ENCODE measurements around the gene FLOT2. TPM values are rescaled to one million over a fixed set of nuclear protein-coding genes. Genes with fewer than 3 reads are reported as not detected.
"Not testable (repeated sequence)": the region's sequence is repeated elsewhere in the genome, so short reads cannot be mapped to it uniquely, and the experiment has no call there.

Gene FLOT2
- total RNA-seq, 1 experiment from 2014 or later: 126 TPM

GRCh38 chr17:28906276-28906675 is 8.7 kb upstream of the FLOT2 start:
- DNase-seq (ENCODE audit: unreplicated experiment): no peak
- no peak for TF ChIP-seq CTCF (IDR thresholded peaks at IDR 0.05; ENCODE audit: unreplicated experiment)
- ChIA-PET CTCF (interaction anchor here (1.0 to 5.8 kb wide), 3 partner anchors 8 to 161 kb away, joined by 3 to 43 read pairs (median 11); partner anchors contain the start of gene FLOT2), POLR2A (interaction anchor here (2.4 to 4.5 kb wide), 2 partner anchors 21 to 179 kb away, joined by 12 to 21 read pairs; partner anchors contain the start of gene NEK8)
- Mint-ChIP-seq H3K9me3 (ENCODE audit: unreplicated experiment) (no peaks in the 10 kb centered on the region), H3K4me1 (ENCODE audit: insufficient read depth, unreplicated experiment) (peaks cover 35% of the 10 kb centered on the region), H3K27ac (ENCODE audit: low read depth, unreplicated experiment) (no peak overlapping the region), H3K27me3 (ENCODE audit: insufficient read depth, unreplicated experiment) (no peaks in the 10 kb centered on the region), H3K4me3 (ENCODE audit: unreplicated experiment) (no peak overlapping the region), H3K36me3 (ENCODE audit: insufficient read depth, unreplicated experiment) (peaks cover 49% of the 10 kb centered on the region)
- intact Hi-C loops (cut with micrococcal nuclease): no loop called here
- BruUV-seq (replicated peaks): no TSS peak

GRCh38 chr17:28904800-28905199 is 7.3 kb upstream of the FLOT2 start:
- no peak for DNase-seq (ENCODE audit: unreplicated experiment)
- no peak for TF ChIP-seq CTCF (IDR thresholded peaks at IDR 0.05; ENCODE audit: unreplicated experiment)
- H3K9me3 Mint-ChIP-seq (ENCODE audit: unreplicated experiment): no peaks in the 10 kb centered on the region
- intact Hi-C loops (cut with micrococcal nuclease): no loop called here
- H3K27ac Mint-ChIP-seq (ENCODE audit: low read depth, unreplicated experiment): peak overlapping the region; percentile 63
- ChIA-PET CTCF (interaction anchor here (0.6 to 5.8 kb wide), 3 partner anchors 14 to 142 kb away, joined by 3 to 43 read pairs (median 3); no protein-coding TSS in a partner anchor), POLR2A (interaction anchor here (0.9 to 2.6 kb wide), 3 partner anchors 97 to 305 kb away, joined by 4 to 15 read pairs (median 5); no protein-coding TSS in a partner anchor)
- H3K27me3 Mint-ChIP-seq (ENCODE audit: insufficient read depth, unreplicated experiment): no peaks in the 10 kb centered on the region
- peaks cover 35% of the 10 kb centered on the region for H3K4me1 Mint-ChIP-seq (ENCODE audit: insufficient read depth, unreplicated experiment)
- H3K4me3 Mint-ChIP-seq (ENCODE audit: unreplicated experiment): no peak overlapping the region
- H3K36me3 Mint-ChIP-seq (ENCODE audit: insufficient read depth, unreplicated experiment): peaks cover 43% of the 10 kb centered on the region
- no TSS peak for BruUV-seq (replicated peaks)

GRCh38 chr17:28903546-28903841 is 6.0 kb upstream of the FLOT2 start:
- intact Hi-C loops (cut with micrococcal nuclease): loop anchor here (2.0 kb wide), 2 partner anchors 47 to 177 kb away; partner anchors contain the start of genes PHF12 and TLCD1
- ChIA-PET POLR2A (interaction anchor here (0.6 to 4.0 kb wide), 9 partner anchors 10 to 251 kb away, joined by 3 to 24 read pairs (median 10); partner anchors contain the start of gene PHF12), CTCF (interaction anchor here (0.6 to 5.8 kb wide), 13 partner anchors 8 to 732 kb away, joined by 3 to 43 read pairs (median 4); no protein-coding TSS in a partner anchor)
- peaks cover 38% of the 10 kb centered on the region for H3K36me3 Mint-ChIP-seq (ENCODE audit: insufficient read depth, unreplicated experiment)
- peak overlapping the region; percentile 72 for H3K4me3 Mint-ChIP-seq (ENCODE audit: unreplicated experiment)
- H3K9me3 Mint-ChIP-seq (ENCODE audit: unreplicated experiment); DNase-seq (ENCODE audit: unreplicated experiment); H3K27me3 Mint-ChIP-seq (ENCODE audit: insufficient read depth, unreplicated experiment); H3K27ac Mint-ChIP-seq (ENCODE audit: low read depth, unreplicated experiment); BruUV-seq (replicated peaks): not testable (repeated sequence)
- peaks cover 30% of the 10 kb centered on the region for H3K4me1 Mint-ChIP-seq (ENCODE audit: insufficient read depth, unreplicated experiment)

GRCh38 chr17:28902819-28903545 is 5.4 kb upstream of the FLOT2 start, which contains the start of gene DHRS13:
Gene DHRS13 (minus strand): TSS chr17:28903079. CDS start chr17:28902944, 135 bp downstream.
- Mint-ChIP-seq H3K4me1 (ENCODE audit: insufficient read depth, unreplicated experiment) (peaks cover 30% of the 10 kb centered on the region), H3K36me3 (ENCODE audit: insufficient read depth, unreplicated experiment) (peaks cover 38% of the 10 kb centered on the region), H3K27me3 (ENCODE audit: insufficient read depth, unreplicated experiment) (no peaks in the 10 kb centered on the region), H3K4me3 (ENCODE audit: unreplicated experiment) (peak within 1 kb of the TSS; percentile 72), H3K27ac (ENCODE audit: low read depth, unreplicated experiment) (peak within 1 kb of the TSS; percentile 63), H3K9me3 (ENCODE audit: unreplicated experiment) (no peaks in the 10 kb centered on the region)
- peak; percentile 93 for DNase-seq (ENCODE audit: unreplicated experiment)
- peak; percentile 98 for TF ChIP-seq CTCF (IDR thresholded peaks at IDR 0.05; ENCODE audit: unreplicated experiment)
- ChIA-PET CTCF (interaction anchor here (0.6 to 5.8 kb wide), 21 partner anchors 8 to 732 kb away, joined by 3 to 43 read pairs (median 5); partner anchors contain the start of genes FAM222B, TLCD1 and TRAF4), POLR2A (interaction anchor here (0.6 to 4.0 kb wide), 16 partner anchors 10 to 193 kb away, joined by 3 to 24 read pairs (median 5); partner anchors contain the start of genes FAM222B, NEK8, PHF12 and RPL23A)
- intact Hi-C loops (cut with micrococcal nuclease): loop anchor here (2.0 kb wide), 2 partner anchors 48 to 176 kb away; partner anchors contain the start of genes PHF12 and TLCD1
- no TSS peak for BruUV-seq (replicated peaks)
